Measurements from ENCODE around the gene C12orf75. TPM values are rescaled to one million over a fixed set of nuclear protein-coding genes. Genes with fewer than 3 reads are reported as not detected.
"Not testable (repeated sequence)": the region's sequence is repeated elsewhere in the genome, so short reads cannot be mapped to it uniquely, and the experiment has no call there.

The C12orf75 gene
- 225 and 267 TPM in 2 replicates for total RNA-seq (2014; rRNA removed; shearing (Covaris generic))

- peak; percentile 78 for DNase-seq (ENCODE audit: low read depth)
Measured at GRCh38 chr12:105330283-105330930, at the start of gene C12orf75. C12orf75 (plus strand) TSS chr12:105330691; CDS start chr12:105330892, 201 bp downstream.

GRCh38 chr12:105280966-105281693 lies 49.4 kb upstream of the C12orf75 start:
- DNase-seq (ENCODE audit: low read depth) = no peak

DNA sequence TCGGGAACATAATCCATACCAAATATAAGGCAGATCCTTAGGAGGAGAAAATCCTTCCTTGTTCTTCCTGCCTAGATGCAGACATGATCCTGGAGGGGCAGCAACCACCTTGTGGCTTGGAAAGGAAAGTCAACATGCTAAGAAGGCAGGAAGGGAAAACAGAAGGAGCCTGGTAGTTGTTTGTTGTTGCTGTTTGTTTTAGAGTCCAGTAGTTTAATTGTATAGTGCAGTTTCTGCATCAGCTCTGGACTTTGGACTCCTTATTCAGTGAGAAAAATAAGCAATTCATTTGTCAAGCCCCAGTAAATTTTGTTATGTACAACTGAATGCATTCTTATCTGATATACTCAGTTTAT lies 48.8 kb upstream of the C12orf75 start:
- no peak for DNase-seq (ENCODE audit: low read depth)

DNA sequence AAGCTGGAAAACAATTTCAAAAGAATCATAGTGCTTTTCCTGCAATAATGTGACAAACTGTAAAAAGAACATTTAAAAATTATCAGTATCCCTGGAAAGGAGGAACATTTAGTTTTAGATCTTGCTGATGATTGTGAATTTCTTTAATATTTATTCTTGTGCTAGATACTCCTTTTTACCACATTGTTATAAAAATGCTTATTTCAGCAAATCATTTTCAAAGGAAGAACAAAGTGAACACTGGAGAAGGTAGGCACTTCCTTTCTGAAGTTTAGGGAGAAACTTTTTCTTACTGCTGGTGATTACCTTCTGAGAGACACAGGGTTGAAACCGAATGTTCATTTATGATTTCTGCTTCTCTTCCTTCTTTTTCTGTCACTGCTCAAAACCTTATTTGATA lies 45.1 kb upstream of the C12orf75 start:
- DNase-seq (ENCODE audit: low read depth) = no peak

DNA sequence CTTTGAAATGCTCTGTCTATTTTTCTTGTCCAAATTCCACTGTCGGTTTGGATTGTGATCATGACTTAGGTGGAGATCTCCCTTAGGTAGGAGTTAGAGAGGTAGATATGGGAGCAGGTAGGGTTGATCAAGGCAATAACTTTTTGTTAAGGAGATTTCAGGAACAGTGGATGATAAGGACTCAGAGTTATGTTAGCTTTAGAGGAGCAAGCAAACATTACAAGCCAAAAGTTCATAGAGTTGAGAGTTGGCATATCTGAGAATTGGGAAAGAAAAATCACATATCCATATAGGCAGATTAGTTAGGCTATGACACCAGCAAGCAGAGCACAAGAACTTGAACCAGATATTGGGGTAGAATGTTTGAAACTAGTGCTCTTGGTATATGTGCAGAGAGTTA lies 43.1 kb upstream of the C12orf75 start:
- no peak for DNase-seq (ENCODE audit: low read depth)

DNA sequence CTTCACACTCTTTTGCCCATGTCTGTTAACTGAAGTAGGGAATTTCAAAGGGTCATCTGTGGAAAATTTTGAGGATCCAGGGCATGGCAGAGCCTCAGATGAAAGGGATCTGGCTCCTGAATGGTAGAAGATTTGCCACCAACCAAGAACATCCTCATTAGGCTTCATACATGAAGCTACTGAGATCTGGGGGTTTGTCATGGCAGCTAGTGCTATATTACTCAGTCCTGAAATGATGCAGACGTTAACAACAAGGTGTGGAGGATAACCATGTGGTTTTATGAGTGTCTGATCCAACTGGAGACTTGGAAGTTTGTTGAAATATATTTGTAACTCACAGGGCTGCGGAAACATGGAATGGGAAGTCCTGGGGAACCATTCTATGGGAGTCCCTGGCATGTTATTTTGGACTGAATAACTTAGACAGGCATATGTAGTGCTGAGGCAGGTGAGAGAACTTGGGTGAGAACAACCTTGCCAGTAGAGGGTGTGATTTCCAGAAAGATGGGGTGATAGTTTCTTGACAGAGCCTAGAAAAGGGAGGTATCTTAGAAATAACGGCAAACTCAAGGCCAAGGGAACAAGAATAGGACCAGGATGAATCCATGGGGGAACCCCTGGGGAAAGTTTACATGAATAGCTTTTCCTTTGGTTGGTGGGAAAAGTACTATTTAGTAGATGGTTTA lies 42.0 kb upstream of the C12orf75 start:
- DNase-seq (ENCODE audit: low read depth) = no peak

- DNase-seq (ENCODE audit: low read depth) = peak; percentile 67
Measured at GRCh38 chr12:105289114-105289904, 41.2 kb upstream of the C12orf75 start.

DNA sequence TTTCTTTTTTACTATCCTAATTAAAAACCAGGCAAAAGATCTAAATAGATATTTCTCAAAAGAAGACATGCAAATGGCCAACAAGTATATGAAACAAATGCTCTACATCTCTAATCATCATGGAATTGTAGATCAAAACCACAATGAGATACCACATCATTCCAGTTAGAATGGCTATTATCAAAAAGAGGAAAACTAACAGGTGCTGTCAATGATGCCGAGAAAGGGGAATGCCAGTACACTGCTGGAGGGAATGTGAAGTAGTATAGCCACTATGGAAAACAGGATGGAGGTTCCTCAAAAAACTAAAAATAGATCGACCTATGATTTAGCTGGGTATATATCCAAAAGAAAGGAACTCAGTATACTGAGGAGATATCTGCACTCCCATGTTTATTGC lies 39.0 kb upstream of the C12orf75 start:
- no peak for DNase-seq (ENCODE audit: low read depth)

- no peak for DNase-seq (ENCODE audit: low read depth)
Measured at GRCh38 chr12:105292705-105293104, 37.8 kb upstream of the C12orf75 start.

DNA sequence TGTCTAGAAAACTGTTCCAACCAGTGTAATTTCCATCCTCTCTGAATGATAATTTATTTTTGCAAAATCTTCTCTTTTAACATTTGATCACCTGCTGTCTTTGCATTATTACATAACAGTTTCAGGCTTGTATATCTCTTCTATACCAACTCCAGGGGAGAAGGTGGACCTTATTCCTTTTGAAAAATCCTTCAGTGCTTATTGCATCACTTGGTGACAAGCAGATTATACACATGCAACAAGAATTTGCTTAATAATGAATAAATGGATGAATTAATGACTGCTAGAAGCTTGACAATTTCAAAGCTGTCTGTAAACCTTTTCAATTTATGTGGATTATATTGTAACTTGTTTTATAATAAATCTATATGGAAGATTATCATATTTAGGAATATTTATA lies 37.3 kb upstream of the C12orf75 start:
- no peak for DNase-seq (ENCODE audit: low read depth)

- DNase-seq (ENCODE audit: low read depth) = no peak
Measured at GRCh38 chr12:105294161-105294560, 36.3 kb upstream of the C12orf75 start.

GRCh38 chr12:105294886-105295479 lies 35.5 kb upstream of the C12orf75 start:
- no peak for DNase-seq (ENCODE audit: low read depth)

DNA sequence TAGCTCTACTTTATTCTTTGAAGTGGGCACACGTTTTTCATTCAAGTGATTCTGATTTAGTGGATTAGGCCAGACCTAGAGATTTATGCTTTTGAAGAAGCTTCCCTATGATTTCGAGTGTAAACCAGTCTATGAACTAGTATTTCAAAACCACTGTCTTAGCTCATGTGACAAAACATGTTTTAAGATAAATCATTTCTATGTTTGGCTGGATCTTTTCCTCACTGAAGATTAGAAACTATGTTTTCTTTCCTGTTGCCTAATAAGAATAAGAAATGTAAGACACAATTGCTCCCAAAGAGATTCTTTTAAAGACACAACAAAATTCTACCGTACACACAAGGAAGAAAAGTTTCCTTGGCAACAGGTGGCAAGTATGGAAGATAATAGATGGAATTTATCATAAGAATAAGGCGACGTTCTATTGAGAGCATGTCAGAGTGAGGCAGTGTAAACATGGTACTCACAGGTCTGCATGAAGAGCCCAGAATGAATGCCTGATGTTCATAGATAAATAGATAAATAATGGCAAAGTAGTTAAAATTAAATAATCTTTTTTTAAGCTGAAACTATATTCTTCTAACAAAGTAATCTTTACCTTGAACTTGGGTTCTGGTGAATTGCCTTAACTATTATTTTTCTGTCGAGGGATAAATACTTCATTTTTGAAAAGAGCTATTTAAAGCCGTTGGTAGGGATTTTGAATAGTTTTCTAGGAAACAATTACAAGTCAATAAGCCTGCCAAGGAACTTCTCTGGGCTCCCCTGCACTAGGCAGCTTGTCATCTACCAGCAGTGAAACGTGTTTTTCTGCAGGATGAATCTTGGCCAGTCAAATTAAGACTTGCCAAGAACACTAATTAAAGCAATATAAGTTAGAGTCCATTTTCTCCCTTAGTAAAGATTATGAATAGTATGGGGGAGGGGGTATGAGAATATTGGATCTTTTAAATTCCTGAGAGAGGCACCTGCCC lies 34.1 kb upstream of the C12orf75 start:
- no peak for DNase-seq (ENCODE audit: low read depth)

GRCh38 chr12:105300883-105301282 lies 29.6 kb upstream of the C12orf75 start:
- no peak for DNase-seq (ENCODE audit: low read depth)

DNA sequence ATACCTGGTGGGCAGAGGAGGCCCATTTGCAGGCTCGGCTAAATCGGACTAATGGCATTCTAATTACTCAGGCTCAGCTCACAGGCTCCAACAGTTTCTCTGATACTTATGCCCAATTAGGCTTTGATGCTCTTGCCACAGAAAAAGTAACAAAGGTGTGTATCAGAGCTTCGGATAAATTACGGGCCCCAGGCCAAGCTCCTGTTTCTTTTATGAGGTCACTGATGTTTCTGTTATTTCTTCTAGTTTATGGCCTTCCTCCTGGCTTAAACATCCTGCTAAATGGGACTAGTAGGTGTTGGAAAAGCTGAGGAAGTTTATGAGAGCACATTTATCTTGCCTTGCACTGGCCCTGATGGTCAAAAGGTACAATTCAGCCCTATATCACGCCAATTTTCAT lies 28.8 kb upstream of the C12orf75 start:
- DNase-seq (ENCODE audit: low read depth) = no peak

GRCh38 chr12:105302986-105303385 lies 27.5 kb upstream of the C12orf75 start:
- DNase-seq (ENCODE audit: low read depth) = not testable (repeated sequence)

GRCh38 chr12:105304626-105305025 lies 25.9 kb upstream of the C12orf75 start:
- peak; percentile 58 for DNase-seq (ENCODE audit: low read depth)

- not testable (repeated sequence) for DNase-seq (ENCODE audit: low read depth)
Measured at GRCh38 chr12:105307601-105308314, 22.7 kb upstream of the C12orf75 start.

- DNase-seq (ENCODE audit: low read depth) = not testable (repeated sequence)
Measured at GRCh38 chr12:105308839-105309238, 21.7 kb upstream of the C12orf75 start.

DNA sequence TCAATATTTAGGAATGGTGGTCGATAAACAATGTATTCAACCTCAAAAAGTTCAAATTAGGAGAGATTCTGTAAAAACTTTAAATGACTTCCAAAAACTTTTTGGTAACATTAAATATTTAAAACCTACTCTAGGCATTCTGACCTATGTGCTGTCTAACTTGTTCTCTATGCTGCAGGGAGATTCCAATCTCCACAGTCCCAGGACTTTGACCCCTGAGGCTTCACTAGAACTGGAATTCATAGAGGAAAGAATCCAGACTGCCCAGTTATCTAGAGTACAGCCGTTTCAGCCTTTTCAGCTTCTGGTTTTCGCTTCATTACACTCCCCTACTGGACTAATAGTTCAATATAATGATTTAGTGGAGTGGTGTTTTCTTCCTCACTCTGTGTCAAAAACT lies 21.1 kb upstream of the C12orf75 start:
- DNase-seq (ENCODE audit: low read depth) = not testable (repeated sequence)

All from RPMI7951 (cell line).